HG02642 (cell line): Measurements from ENCODE around the gene TBC1D32.

ENCODE experiments used
- ATAC-seq: cut with Tn5 transposase; IDR thresholded peaks from one replicate; pipeline ENCODE4 v1.9.1; 2021; ENCODE audit warnings: mild to moderate bottlenecking; ENCODE audit not compliant: unreplicated experiment, poor library complexity

Gene TBC1D32

GRCh38 chr6:121040831-121041230 is 293.4 kb downstream of the TBC1D32 start:
- ATAC-seq: no peak

- ATAC-seq: no peak
Observed at GRCh38 chr6:121033091-121033490, 301.2 kb downstream of the TBC1D32 start.

GRCh38 chr6:121032268-121033006 is 301.8 kb downstream of the TBC1D32 start:
- ATAC-seq: no peak
